PC-3 (cell line): Measurements from ENCODE around the gene SF3B1. TPM values are rescaled to one million over a fixed set of nuclear protein-coding genes. Genes with fewer than 3 reads are reported as not detected.

Experiments used
- ATAC-seq: fragments of 200-7000 bp; cut with Tn5 transposase; 2 replicates; pipeline ENCODE4 v1.9.1; 2020; ENCODE audit warnings: mild to moderate bottlenecking, moderate library complexity
- BruUV-seq: library from RNA; stranded (reverse); fragments of 400-500 nt; replicated peaks from 2 replicates; lab custom pipeline; 2021; lab: Mats Ljungman, UMichigan
- CTCF ChIA-PET: fragments of 300-600 bp; sonication (Branson Sonifier 250); formaldehyde crosslinking; loops from one replicate; lab custom pipeline; 2022; ENCODE audit warnings: antibody characterized with exemption; lab: Charles Lee
- POLR2A ChIA-PET: fragments of 300-600 bp; sonication (Branson Sonifier 250); formaldehyde crosslinking; loops from one replicate; lab custom pipeline; 2022; ENCODE audit warnings: antibody characterized with exemption; ENCODE audit not compliant: unreplicated experiment; lab: Charles Lee
- DNase-seq: peaks from one replicate; pipeline ENCODE4 v3.0.0-alpha.2; 2015
- H2AFZ ChIP-seq: fragments of 300-600 bp; sonication (generic); 2 replicates; pipeline ENCODE4 v1.6.0; 2016; ENCODE audit warnings: antibody characterized with exemption, low read length
- H3F3A ChIP-seq: fragments of 300-600 bp; sonication (generic); one replicate; pipeline ENCODE4 v1.6.0; 2017; ENCODE audit warnings: antibody characterized with exemption, low read length, control low read depth, mild to moderate bottlenecking; ENCODE audit not compliant: unreplicated experiment
- H3K27ac ChIP-seq: fragments of 300-600 bp; sonication (generic); 2 replicates; pipeline ENCODE4 v1.5.1; 2016; ENCODE audit warnings: mild to moderate bottlenecking, low read length
- H3K27me3 ChIP-seq: fragments of 300-600 bp; sonication (generic); 2 replicates; pipeline ENCODE4 v1.6.1; 2016; ENCODE audit warnings: low read length, mixed read lengths
- H3K36me3 ChIP-seq: fragments of 300-600 bp; sonication (generic); 2 replicates; pipeline ENCODE4 v1.6.1; 2016; ENCODE audit warnings: low read depth, mixed run types, low read length, mixed read lengths
- H3K4me1 ChIP-seq: fragments of 300-600 bp; sonication (generic); 2 replicates; pipeline ENCODE4 v1.5.1; 2016; ENCODE audit warnings: low read length; ENCODE audit not compliant: insufficient read depth
- H3K4me2 ChIP-seq: fragments of 300-600 bp; sonication (generic); 2 replicates; pipeline ENCODE4 v1.6.0; 2016; ENCODE audit warnings: low read length
- H3K4me3 ChIP-seq: fragments of 300-600 bp; sonication (generic); 2 replicates; pipeline ENCODE4 v1.5.1; 2016; ENCODE audit warnings: mild to moderate bottlenecking, low read length, mixed read lengths
- H3K79me2 ChIP-seq: fragments of 300-600 bp; sonication (generic); 2 replicates; pipeline ENCODE4 v1.6.1; 2017; ENCODE audit warnings: low read length, mixed read lengths
- H3K9ac ChIP-seq: fragments of 300-600 bp; sonication (generic); 2 replicates; pipeline ENCODE4 v1.6.0; 2016; ENCODE audit warnings: mild to moderate bottlenecking, low read length
- H3K9me2 ChIP-seq: fragments of 300-600 bp; sonication (generic); replicated peaks from 2 replicates; pipeline ENCODE4 v1.6.1; 2016; ENCODE audit warnings: mixed run types, low read length, mixed read lengths
- H3K9me3 ChIP-seq: fragments of 300-600 bp; sonication (generic); 2 replicates; pipeline ENCODE4 v1.6.1; 2016; ENCODE audit warnings: low read length, mixed read lengths
- H4K20me1 ChIP-seq: fragments of 300-600 bp; sonication (generic); 2 replicates; pipeline ENCODE4 v1.6.1; 2016; ENCODE audit warnings: low read length, mixed read lengths
- EZH2 ChIP-seq: fragments of 300-600 bp; sonication (generic); IDR thresholded peaks from one replicate; pipeline ENCODE4 v1.6.1; 2017; ENCODE audit warnings: antibody characterized with exemption, mild to moderate bottlenecking, low read length; ENCODE audit not compliant: unreplicated experiment
- EZH2phosphoT487 ChIP-seq: fragments of 300-600 bp; sonication (generic); IDR thresholded peaks from 2 replicates; pipeline ENCODE4 v1.6.1; 2018; ENCODE audit warnings: mild to moderate bottlenecking, antibody characterized with exemption, low read length, borderline replicate concordance
- intact Hi-C: fragments of 100-400 bp; cut with micrococcal nuclease; formaldehyde crosslinking; loops from 2 replicates; pipeline ENCODE4 v1.9.0; 2023
- total RNA-seq: library from RNA; depleted of rRNA; stranded (reverse); fragments of >200 nt; gene quantifications from 2 replicates; pipeline ENCODE4 v1.2.3, GENCODE V29; 2014
- TF ChIP-seq, protein P1 (sequence below): fragments of 300-600 bp; sonication (generic); conservative IDR thresholded peaks from 2 replicates; pipeline ENCODE4 v1.5.1; 2017; ENCODE audit warnings: antibody characterized with exemption, low read depth, mild to moderate bottlenecking, low read length

The SF3B1 gene
- total RNA-seq, 1 experiment from 2014 or later: 143 TPM

DNA sequence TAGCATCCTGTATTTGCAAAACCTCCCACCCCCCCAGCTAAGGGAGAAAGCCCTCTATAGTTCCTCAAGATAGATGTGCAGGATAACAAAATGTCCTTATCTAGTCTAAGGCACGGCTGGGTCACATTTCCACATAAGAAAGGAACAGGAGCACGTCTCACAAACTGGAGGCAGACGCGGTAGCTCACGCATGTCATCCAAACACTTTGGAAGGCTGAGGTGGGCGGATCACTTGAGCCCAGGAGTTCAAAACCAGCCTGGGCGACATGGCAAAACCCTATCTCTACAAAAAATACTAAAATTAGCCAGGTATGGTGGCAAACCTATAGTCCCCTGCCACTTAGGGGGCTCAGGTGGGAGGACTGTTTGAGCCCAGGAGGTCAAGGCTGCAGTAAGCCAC is 9.3 kb downstream of the SF3B1 start:
- H3F3A ChIP-seq: no peaks in the 10 kb centered on the region
- TF ChIP-seq EZH2 (no peak), EZH2phosphoT487 (no peak)
- TF ChIP-seq, protein P1, sequence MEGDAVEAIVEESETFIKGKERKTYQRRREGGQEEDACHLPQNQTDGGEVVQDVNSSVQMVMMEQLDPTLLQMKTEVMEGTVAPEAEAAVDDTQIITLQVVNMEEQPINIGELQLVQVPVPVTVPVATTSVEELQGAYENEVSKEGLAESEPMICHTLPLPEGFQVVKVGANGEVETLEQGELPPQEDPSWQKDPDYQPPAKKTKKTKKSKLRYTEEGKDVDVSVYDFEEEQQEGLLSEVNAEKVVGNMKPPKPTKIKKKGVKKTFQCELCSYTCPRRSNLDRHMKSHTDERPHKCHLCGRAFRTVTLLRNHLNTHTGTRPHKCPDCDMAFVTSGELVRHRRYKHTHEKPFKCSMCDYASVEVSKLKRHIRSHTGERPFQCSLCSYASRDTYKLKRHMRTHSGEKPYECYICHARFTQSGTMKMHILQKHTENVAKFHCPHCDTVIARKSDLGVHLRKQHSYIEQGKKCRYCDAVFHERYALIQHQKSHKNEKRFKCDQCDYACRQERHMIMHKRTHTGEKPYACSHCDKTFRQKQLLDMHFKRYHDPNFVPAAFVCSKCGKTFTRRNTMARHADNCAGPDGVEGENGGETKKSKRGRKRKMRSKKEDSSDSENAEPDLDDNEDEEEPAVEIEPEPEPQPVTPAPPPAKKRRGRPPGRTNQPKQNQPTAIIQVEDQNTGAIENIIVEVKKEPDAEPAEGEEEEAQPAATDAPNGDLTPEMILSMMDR: no peak
- ATAC-seq (no peak), DNase-seq (no peak)
- H3K4me1 ChIP-seq: no peaks in the 10 kb centered on the region
- intact Hi-C loops: no loop called here
- no TSS peak for BruUV-seq
- H4K20me1 ChIP-seq: peaks cover 45% of the 10 kb centered on the region
- H3K4me3 ChIP-seq: no peak overlapping the region
- H3K36me3 ChIP-seq: peaks cover 17% of the 10 kb centered on the region
- no peaks in the 10 kb centered on the region for H3K9me3 ChIP-seq
- H3K9me2 ChIP-seq: no peaks in the 10 kb centered on the region
- ChIA-PET POLR2A (no interaction called here), CTCF (no interaction called here)
- H3K27ac ChIP-seq: no peak overlapping the region
- H3K4me2 ChIP-seq: no peak overlapping the region
- H2AFZ ChIP-seq: no peak overlapping the region
- H3K9ac ChIP-seq: no peak overlapping the region
- H3K79me2 ChIP-seq: peaks cover 95% of the 10 kb centered on the region
- H3K27me3 ChIP-seq: no peaks in the 10 kb centered on the region

DNA sequence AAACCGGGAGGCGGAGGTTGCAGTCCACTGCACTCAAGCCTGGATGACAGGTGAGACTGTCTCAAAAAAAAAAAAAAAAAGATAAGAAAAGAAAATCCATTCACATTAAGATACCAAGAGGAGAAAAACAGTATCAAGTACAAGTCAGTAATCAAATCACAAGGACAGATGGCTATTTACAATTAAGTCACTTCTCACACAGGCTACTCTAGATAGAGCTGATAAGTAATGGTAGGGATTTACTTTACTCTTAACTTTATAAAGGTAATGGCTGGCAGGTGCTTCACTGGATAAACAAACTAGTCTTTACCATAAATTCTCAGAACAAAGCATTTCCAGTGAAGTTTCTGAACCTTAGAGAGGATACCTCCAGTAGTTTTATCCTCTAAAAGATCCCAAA is 11.5 kb downstream of the SF3B1 start:
- Histone ChIP-seq H4K20me1 (peaks cover 28% of the 10 kb centered on the region), H3K9me2 (no peaks in the 10 kb centered on the region), H2AFZ (no peak overlapping the region), H3K27me3 (no peaks in the 10 kb centered on the region), H3K27ac (no peak overlapping the region), H3F3A (no peaks in the 10 kb centered on the region), H3K79me2 (peaks cover 72% of the 10 kb centered on the region), H3K4me1 (no peaks in the 10 kb centered on the region), H3K4me3 (no peak overlapping the region), H3K36me3 (peaks cover 36% of the 10 kb centered on the region), H3K4me2 (no peak overlapping the region), H3K9ac (no peak overlapping the region), H3K9me3 (no peaks in the 10 kb centered on the region)
- ATAC-seq (no peak), DNase-seq (no peak)
- intact Hi-C loops: no loop called here
- CTCF ChIA-PET: interaction anchor here (0.8 kb wide), 1 partner anchor 49 kb away, joined by 3 read pairs; no protein-coding TSS in a partner anchor
- BruUV-seq: no TSS peak
- TF ChIP-seq, protein P1: no peak
- TF ChIP-seq EZH2phosphoT487 (no peak), EZH2 (no peak)
- POLR2A ChIA-PET: interaction anchor here (0.8 kb wide), 1 partner anchor 10 kb away, joined by 7 read pairs; no protein-coding TSS in a partner anchor

DNA sequence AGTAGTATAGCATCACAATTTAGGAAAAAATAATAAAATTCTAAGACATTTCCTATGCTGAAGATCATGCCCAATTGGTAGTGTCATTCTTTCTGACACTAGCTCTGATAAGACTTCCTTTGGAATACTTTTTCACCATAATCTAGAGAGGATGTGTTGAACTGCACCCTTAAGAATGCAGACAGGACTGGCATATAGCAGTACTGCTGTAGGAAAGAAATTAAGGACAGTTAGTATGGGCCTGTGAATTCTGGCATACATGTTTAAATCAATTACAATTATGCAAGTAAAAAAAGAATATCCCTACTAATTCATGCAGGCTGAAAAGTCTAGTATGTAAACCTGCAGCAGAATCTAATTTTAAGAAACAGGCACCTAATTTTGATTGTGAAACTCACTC is 15.4 kb downstream of the SF3B1 start:
- H3K79me2 ChIP-seq: peaks cover 41% of the 10 kb centered on the region
- ChIA-PET CTCF (no interaction called here), POLR2A (no interaction called here)
- H3K27me3 ChIP-seq: no peaks in the 10 kb centered on the region
- peaks cover 66% of the 10 kb centered on the region for H3K36me3 ChIP-seq
- H3K27ac ChIP-seq: no peak overlapping the region
- no peaks in the 10 kb centered on the region for H3K9me2 ChIP-seq
- no peak for ATAC-seq
- no peaks in the 10 kb centered on the region for H3K4me1 ChIP-seq
- no peaks in the 10 kb centered on the region for H3F3A ChIP-seq
- intact Hi-C loops: loop anchor here (10.0 kb wide), 1 partner anchor 75 kb away; the partner anchor contains the start of gene HSPD1
- no TSS peak for BruUV-seq
- no peak overlapping the region for H2AFZ ChIP-seq
- no peak overlapping the region for H3K4me3 ChIP-seq
- no peak overlapping the region for H3K9ac ChIP-seq
- no peaks in the 10 kb centered on the region for H3K9me3 ChIP-seq
- no peak overlapping the region for H3K4me2 ChIP-seq
- no peak for DNase-seq
- peaks cover 5% of the 10 kb centered on the region; the same call in 1 of the 2 replicates for H4K20me1 ChIP-seq
- TF ChIP-seq EZH2phosphoT487 (no peak), EZH2 (no peak)
- TF ChIP-seq, protein P1: no peak
